ENCODE results near the gene MAPKAPK2.

Gene MAPKAPK2

DNA sequence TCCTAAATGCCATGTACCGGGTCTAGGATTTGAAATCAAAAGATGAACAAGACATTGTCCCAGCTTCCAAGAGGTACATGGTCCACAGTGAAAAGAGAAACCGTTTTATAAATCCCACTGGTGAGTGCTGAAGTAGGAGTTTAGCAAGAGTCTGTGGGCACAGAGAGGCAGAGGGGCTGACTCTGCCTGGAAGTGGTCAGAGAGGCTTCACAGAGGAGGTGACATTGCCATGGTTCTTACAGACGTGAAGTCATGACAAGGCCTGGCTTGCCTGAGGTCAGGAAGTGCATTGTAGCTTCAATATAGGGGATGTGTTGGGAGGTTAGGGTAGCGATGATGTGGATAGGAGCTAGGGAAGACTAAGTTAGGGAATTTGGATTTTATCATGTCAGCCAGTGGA lies 28.4 kb downstream of the MAPKAPK2 start:
- TF ChIP-seq, protein P1, sequence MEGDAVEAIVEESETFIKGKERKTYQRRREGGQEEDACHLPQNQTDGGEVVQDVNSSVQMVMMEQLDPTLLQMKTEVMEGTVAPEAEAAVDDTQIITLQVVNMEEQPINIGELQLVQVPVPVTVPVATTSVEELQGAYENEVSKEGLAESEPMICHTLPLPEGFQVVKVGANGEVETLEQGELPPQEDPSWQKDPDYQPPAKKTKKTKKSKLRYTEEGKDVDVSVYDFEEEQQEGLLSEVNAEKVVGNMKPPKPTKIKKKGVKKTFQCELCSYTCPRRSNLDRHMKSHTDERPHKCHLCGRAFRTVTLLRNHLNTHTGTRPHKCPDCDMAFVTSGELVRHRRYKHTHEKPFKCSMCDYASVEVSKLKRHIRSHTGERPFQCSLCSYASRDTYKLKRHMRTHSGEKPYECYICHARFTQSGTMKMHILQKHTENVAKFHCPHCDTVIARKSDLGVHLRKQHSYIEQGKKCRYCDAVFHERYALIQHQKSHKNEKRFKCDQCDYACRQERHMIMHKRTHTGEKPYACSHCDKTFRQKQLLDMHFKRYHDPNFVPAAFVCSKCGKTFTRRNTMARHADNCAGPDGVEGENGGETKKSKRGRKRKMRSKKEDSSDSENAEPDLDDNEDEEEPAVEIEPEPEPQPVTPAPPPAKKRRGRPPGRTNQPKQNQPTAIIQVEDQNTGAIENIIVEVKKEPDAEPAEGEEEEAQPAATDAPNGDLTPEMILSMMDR (conservative IDR thresholded peaks at IDR 0.05) = no peak
- no peak overlapping the region for H3K27ac ChIP-seq

DNA sequence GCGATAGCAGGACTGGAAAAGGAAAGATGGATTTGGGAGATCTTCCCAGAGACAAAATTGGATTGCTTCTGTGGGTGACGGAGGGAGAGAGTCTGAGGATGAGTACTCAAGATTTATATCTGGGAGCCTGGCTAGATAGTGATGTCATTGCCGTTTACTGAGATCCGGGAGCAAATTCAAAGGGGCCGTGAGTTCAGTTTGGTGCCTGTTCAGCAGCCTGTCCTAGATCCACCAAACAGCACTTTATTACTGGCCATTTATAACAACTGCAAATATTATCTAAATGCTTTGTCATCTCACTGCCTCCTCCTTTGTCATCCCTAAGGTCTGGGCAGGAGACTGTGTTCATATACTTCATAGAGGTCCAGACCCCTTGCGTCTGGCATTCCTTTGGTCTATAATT lies 29.2 kb downstream of the MAPKAPK2 start:
- H3K27ac ChIP-seq = no peak overlapping the region
- TF ChIP-seq, protein P1 (conservative IDR thresholded peaks at IDR 0.05) = no peak

DNA sequence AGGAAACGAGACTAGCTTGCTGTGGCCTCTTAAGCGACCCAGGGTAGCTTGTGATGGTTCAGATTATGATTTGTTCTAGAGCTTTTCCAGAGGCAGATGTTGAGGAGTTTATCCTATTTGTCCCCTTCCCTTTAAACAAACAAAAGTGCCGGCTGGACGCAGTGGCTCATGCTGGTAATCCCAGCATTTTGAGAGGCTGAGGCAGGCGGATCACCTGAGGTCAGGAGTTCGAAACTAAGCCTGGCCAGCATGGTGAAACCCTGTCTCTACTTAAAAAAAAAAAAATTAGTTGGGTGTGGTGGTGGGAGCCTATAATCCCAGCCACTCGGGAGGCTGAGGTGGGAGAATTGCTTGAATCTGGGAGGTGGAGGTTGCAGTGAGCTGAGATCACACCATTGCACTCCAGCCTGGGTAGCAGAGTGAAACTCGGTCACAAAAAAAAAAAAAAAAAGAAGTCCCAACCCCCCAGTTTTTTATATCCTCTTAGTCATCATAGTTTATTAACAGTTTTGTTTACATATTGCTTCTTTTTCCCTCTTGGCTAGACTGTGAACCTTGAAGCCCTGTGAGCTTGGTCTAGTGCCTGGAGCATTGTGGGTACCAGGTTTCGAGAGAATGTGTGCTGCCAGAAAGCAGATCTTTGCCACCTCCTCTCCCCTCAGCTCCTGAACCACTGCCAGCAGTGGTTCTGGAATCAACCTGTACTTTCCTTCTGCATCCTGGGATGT lies 29.8 kb downstream of the MAPKAPK2 start:
- H3K27ac ChIP-seq = no peak overlapping the region
- TF ChIP-seq, protein P1 (conservative IDR thresholded peaks at IDR 0.05) = no peak

DNA sequence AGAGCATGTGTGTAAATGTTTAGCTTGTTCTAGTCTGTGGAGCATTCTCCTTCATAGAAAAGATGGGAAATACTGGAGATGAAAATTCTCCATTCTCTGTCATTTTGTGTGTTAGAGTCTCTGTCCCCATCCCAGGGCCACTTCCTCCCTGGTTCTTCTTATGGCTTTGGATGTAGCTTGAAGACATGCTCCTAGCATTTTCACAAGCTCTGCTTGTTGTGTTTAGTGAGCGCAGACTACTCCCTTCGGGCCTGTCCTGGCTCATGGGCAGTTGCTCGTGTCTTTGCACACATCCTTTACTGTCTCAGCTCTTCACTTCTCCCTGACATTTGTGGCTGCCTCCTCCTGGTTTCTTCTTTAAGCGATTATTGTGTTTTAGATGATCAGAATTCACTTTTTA lies 30.4 kb downstream of the MAPKAPK2 start:
- no peak overlapping the region for H3K27ac ChIP-seq
- TF ChIP-seq, protein P1 (conservative IDR thresholded peaks at IDR 0.05) = no peak

DNA sequence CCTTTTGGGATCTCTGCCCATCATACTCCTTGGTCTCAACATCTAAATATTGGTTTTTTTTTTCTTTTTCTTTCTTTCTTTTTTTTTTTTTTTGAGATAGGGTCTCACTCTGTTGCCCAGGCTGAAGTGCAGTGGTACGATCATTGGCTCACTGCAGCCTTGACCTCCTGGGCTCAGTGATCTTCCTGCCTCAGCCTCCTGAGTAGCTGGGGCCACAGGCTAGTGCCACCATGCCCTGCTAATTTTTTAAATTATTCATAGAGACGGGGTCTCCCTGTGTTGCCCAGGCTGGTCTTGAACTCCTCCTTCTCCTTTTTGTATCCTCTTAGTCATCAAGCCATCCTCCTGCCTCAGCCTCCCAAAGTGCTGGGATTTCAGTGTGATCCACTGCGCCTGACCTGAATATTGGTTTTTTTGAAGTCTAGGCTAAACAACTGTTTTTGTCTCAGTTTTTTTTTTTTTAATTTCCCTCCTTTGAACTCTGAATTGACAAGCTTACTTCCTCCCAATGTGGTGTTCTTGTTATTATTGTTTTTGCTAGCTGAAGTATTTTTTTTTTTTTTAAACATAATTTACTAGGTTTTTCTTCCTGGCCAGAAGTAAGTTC lies 30.9 kb downstream of the MAPKAPK2 start:
- no peak overlapping the region for H3K27ac ChIP-seq
- TF ChIP-seq, protein P1 (conservative IDR thresholded peaks at IDR 0.05) = no peak

DNA sequence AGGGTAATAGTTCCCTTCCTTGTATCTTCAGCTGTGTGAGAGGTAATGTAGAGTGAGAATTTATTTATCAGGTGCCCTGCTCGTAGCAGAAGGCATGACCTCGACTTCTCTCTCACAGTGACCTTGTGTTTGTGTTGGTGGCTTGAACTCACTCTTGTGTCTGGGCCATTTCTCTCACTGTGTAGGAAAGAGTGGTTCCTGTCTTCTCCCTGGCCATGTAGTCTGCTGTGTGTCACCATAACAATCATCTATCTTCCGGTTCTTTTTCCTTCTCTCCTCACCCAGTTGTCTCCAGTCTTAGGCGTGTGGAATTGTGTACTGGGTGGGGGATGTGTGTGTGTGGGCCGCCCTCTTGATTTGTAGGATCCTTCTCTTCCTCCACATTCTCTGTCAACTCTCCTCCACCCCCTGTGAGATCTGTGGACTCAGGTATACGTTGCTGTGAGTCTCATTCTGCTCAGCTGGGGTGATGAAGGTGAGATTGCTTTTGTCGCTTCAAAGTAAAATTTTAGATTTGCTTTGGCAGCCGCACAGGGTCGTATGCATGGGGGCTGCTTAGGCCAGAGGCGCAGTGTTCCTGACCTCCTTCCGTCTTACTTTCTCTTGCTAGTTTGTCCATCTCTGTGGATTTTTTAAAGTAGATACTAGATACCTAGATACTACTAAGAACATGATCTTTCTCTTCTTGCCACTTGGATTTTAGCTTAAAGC lies 31.6 kb downstream of the MAPKAPK2 start:
- TF ChIP-seq, protein P1 (conservative IDR thresholded peaks at IDR 0.05) = no peak
- H3K27ac ChIP-seq = no peak overlapping the region

DNA sequence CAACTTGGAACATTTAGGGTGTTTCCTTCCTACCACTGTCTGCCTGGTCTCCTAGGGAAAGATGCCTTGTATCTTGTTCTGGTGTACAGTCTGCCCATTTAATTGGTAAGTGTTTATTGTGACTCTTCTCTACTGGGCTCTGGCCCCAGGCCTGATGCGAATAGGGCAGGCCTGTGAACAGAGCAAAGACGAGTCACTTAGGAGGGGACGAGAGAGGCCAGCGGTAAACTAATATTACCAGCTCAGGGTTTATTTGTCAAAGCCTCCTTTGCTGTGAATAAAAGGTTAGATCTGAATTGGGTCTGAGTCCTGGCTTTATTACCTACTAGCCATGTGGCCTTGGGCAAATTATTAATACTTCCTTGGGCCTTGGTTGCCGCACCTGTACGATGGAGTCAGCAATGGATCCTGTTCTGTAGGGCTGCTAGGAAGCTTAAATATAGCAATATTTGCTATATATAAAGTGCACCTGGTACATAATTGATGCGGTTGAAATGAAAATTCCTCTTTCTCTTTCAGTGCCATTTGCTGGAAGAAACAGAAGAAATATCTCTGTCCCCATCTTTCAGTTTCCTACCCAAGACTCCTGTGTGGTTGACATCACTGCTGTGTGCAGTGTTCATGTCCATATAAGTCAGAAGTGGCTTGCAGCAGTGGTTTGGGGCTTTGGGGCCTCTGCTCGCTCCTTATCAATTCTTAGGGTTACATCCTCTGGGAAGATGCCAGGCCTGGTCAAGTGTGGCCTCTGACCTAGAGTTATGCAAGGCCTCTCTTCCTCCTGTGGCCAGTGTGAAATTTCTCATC lies 32.4 kb downstream of the MAPKAPK2 start:
- no peak overlapping the region for H3K27ac ChIP-seq
- TF ChIP-seq, protein P1 (conservative IDR thresholded peaks at IDR 0.05) = no peak
